Gastroesophageal sphincter (tissue), 4 donors: Measurements from ENCODE around the gene HIF1AN. TPM values are rescaled to one million over a fixed set of nuclear protein-coding genes. Genes with fewer than 3 reads are reported as not detected.
A peak's percentile ranks its signal among the peaks of the same experiment; 100 is the strongest.

Experiments used
- ATAC-seq: fragments of 150-250 bp; one replicate; pipeline ENCODE4 v1.9.1; 2016; ENCODE audit warnings: mild to moderate bottlenecking, moderate library complexity
- H3K27ac ChIP-seq, 4 donors: fragments of 200-600 bp; sonication (generic) in 3 of 4; 1 replicate in 3 of 4; 2 replicates in 1 of 4; pipeline ENCODE4 v1.5.1; 2016 to 2019
- H3K27me3 ChIP-seq: fragments of 200-600 bp; sonication (generic); one replicate; pipeline ENCODE4 v1.5.1; 2019
- H3K36me3 ChIP-seq, 2 donors: fragments of 200-600 bp; sonication (generic); one replicate each; pipeline ENCODE4 v1.5.1; 2019; ENCODE audit warnings: control low read depth in 1 of 2
- H3K4me1 ChIP-seq, 3 donors: fragments of 200-600 bp; sonication (generic); 1 replicate in 2 of 3; 2 replicates in 1 of 3; pipeline ENCODE4 v1.5.1; 2016 to 2019; ENCODE audit warnings: control low read depth in 2 of 3
- H3K4me3 ChIP-seq, 2 donors: fragments of 200-600 bp; sonication (generic); one replicate each; pipeline ENCODE4 v1.5.1; 2019; ENCODE audit warnings: mild to moderate bottlenecking in 1 of 2, moderate library complexity in 1 of 2
- H3K9me3 ChIP-seq, 3 donors: fragments of 200-600 bp; sonication (generic); one replicate each; pipeline ENCODE4 v1.5.1; 2017 to 2019; ENCODE audit warnings: control low read depth in 2 of 3
- CTCF ChIP-seq, 4 experiments: fragments of 200-600 bp in 2 of 4; fragments of 450-650 bp in 2 of 4; sonication (generic) in 1 of 4; IDR thresholded peaks; one replicate each; pipeline ENCODE4 v1.5.1; 2017 to 2019; ENCODE audit warnings: antibody characterized with exemption in 4 of 4, mild to moderate bottlenecking in 2 of 4, moderate library complexity in 2 of 4
- EP300 ChIP-seq: sonication (generic); formaldehyde crosslinking; IDR thresholded peaks from one replicate; pipeline ENCODE4 v1.6.1; 2017; ENCODE audit warnings: antibody characterized with exemption, mild to moderate bottlenecking
- POLR2A ChIP-seq, 2 donors: fragments of 450-650 bp; IDR thresholded peaks; one replicate each; pipeline ENCODE4 v1.6.1; 2017; ENCODE audit warnings: antibody characterized with exemption in 2 of 2, mild to moderate bottlenecking in 2 of 2, moderate library complexity in 1 of 2
- POLR2AphosphoS5 ChIP-seq: sonication (generic); formaldehyde crosslinking; IDR thresholded peaks from one replicate; pipeline ENCODE4 v1.6.1; 2017; ENCODE audit warnings: antibody characterized with exemption
- WGBS, 2 donors: methylation state at CpG; one replicate each; pipeline ENCODE4 v1.1.5; 2018; ENCODE audit warnings: low coverage in 1 of 2; 5-methylcytosine and 5-hydroxymethylcytosine counted together
- total RNA-seq, 4 donors: library from RNA; depleted of rRNA; stranded (reverse); fragments of >200 nt; gene quantifications; one replicate each; pipeline ENCODE4 v1.1.0, GENCODE V29; 2016

The HIF1AN gene
- total RNA-seq, 4 donors from 2014 or later, result 9.0 to 20.3 (median 15.7) TPM

DNA sequence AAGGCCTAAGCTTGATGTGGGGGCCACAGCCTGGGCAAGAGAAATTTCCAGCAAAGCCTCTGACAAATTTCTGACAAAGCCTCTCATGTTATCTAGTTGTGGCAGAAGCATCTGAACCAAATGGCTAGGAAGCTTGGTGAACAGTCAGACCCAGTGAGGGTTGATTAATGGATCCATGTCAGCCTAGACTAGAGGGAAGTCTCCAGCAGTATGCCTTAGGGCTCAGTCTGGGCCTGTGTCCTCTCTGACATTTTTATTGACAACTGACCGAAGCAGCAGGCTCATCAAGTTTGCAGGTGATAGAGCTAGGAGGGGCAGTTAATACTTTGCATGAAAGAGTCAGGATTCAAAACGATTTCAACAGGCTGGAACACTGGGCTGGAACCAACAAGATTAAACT lies 25.3 kb downstream of the HIF1AN start:
- WGBS, 2 donors, result 38 to 56% methylated on average over 1 to 2 of the region's 2 CpGs

DNA sequence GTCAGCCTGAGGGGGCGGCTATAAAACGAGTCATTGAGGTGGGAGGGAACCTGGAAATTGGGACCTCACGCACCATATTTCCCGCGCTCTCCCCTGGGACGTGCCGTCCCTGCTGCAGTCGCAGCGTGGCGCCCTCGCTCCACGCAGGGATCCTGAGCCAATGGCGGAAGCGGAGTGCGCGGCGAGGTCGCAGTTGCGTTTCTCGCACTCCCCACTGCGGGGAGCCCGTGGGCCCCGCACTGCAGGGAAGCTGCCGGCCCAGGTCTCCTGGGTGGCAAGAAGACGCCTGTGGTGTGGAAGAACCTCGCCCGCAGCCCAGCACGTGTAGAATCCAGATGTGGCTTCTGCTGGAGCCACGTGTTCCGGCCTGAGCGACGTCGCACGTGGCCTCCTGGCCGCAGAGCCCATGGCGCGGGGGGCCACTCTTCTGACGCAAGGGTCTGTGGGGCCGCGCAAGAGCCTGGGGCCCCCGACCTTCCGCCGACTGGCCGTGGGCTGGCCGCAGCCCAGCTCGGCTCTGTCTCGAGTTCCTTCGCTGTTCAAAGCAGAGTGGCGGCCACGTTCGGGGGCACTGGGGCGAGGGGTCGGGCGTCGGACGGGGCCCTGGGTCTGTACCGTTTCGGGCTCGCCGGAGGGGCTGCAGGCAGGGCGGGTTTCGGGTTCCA lies 26.4 kb downstream of the HIF1AN start:
- Histone ChIP-seq H3K9me3 (peaks cover 0 to 9% (median 0%) of the 10 kb centered on the region in 3 donors), H3K4me3 (peak overlapping the region in 1 of 2 donors; percentile 6), H3K4me1 (peaks cover 0 to 15% (median 11%) of the 10 kb centered on the region in 3 donors), H3K36me3 (peaks cover 0 to 31% of the 10 kb centered on the region in 2 donors), H3K27ac (no peak overlapping the region), H3K27me3 (peaks cover 72% of the 10 kb centered on the region)
- peak; percentile 46 for ATAC-seq
- TF ChIP-seq CTCF (IDR thresholded peaks at IDR 0.05), result peak in 3 of 4 experiments; percentile 59 to 78 (median 71)
- no peak for TF ChIP-seq POLR2AphosphoS5
- WGBS, 2 donors, result 3 to 20% methylated on average over 1 to 10 of the region's 62 CpGs

More for the DNA sequence above, 25.3 kb downstream of the HIF1AN start:
- Histone ChIP-seq H3K9me3 (peaks cover 0 to 9% (median 0%) of the 10 kb centered on the region in 3 donors), H3K27me3 (peaks cover 60% of the 10 kb centered on the region), H3K36me3 (peaks cover 0 to 42% of the 10 kb centered on the region in 2 donors), H3K4me3 (no peak overlapping the region), H3K27ac (no peak overlapping the region), H3K4me1 (peaks cover 0 to 15% (median 11%) of the 10 kb centered on the region in 3 donors)
- ATAC-seq, result no peak
- TF ChIP-seq EP300 (no peak), POLR2A (IDR thresholded peaks at IDR 0.05) (no peak), CTCF (IDR thresholded peaks at IDR 0.05) (no peak), POLR2AphosphoS5 (no peak)

GRCh38 chr10:100565206-100565985 lies 29.7 kb downstream of the HIF1AN start:
- Histone ChIP-seq H3K4me3 (no peak overlapping the region), H3K36me3 (peaks cover 0 to under 1% of the 10 kb centered on the region in 2 donors), H3K27ac (no peak overlapping the region), H3K4me1 (peaks cover 0 to 15% (median 11%) of the 10 kb centered on the region in 3 donors), H3K9me3 (peaks cover 0 to 9% (median 0%) of the 10 kb centered on the region in 3 donors), H3K27me3 (peaks cover 100% of the 10 kb centered on the region)
- no peak for TF ChIP-seq POLR2AphosphoS5
- TF ChIP-seq POLR2A (IDR thresholded peaks at IDR 0.05), result no peak
- TF ChIP-seq EP300, result no peak
- no peak for TF ChIP-seq CTCF (IDR thresholded peaks at IDR 0.05)
- 61 to 71% methylated on average over 9 of the region's 9 CpGs for WGBS, 2 donors
- no peak for ATAC-seq

DNA sequence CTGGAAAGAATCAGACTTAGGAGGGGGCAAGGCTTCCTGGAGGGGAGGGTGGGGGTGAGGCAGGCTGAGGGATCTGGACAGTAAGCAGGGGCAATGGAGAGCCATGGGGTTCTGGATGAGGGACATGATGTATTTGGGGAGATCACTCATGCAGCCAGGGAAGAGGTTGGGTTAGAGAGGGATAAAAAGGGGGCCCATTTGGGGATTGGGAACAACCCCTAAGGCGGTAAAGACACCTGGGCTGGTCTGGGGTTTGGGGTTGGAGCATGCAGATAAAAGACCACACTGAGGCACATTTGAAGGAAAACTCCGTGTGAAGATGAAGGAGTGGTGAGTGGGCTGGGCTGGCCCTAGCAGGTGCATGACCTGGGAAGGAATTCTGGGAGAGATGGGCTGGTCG lies 30.8 kb downstream of the HIF1AN start:
- no peak overlapping the region for H3K27ac ChIP-seq
- H3K36me3 ChIP-seq, result no peaks in the 10 kb centered on the region
- no peak for TF ChIP-seq POLR2A (IDR thresholded peaks at IDR 0.05)
- no peak for TF ChIP-seq POLR2AphosphoS5
- no peak for TF ChIP-seq CTCF (IDR thresholded peaks at IDR 0.05)
- TF ChIP-seq EP300, result no peak
- H3K4me3 ChIP-seq, result no peak overlapping the region
- ATAC-seq, result no peak
- H3K27me3 ChIP-seq, result peaks cover 100% of the 10 kb centered on the region
- peaks cover 0 to 15% (median 11%) of the 10 kb centered on the region in 3 donors for H3K4me1 ChIP-seq
- H3K9me3 ChIP-seq, result peaks cover 0 to 9% (median 0%) of the 10 kb centered on the region in 3 donors
- WGBS, 2 donors, result 41 to 77% methylated on average over 2 to 3 of the region's 3 CpGs
